GM10266 (cell line): ENCODE results near the gene PPP1R8.

Experiments used
- DNase-seq: peaks from one replicate; pipeline ENCODE4 v3.0.0; 2012; ENCODE audit errors: extremely low spot score
- CTCF ChIP-seq: IDR thresholded peaks from 2 replicates; pipeline ENCODE4 v1.5.1; 2012; ENCODE audit warnings: mild to moderate bottlenecking, low read depth; ENCODE audit not compliant: control insufficient read depth, insufficient read depth; ENCODE audit errors: missing control alignments

Gene PPP1R8

GRCh38 chr1:27858072-27858948 is 27.7 kb downstream of the PPP1R8 start:
- TF ChIP-seq CTCF = peak; percentile 99
- peak; percentile 84 for DNase-seq

- no peak for TF ChIP-seq CTCF
- no peak for DNase-seq
Observed at GRCh38 chr1:27858949-27859576, 28.5 kb downstream of the PPP1R8 start.

GRCh38 chr1:27861436-27861835 is 30.9 kb downstream of the PPP1R8 start:
- TF ChIP-seq CTCF = no peak
- DNase-seq = no peak

GRCh38 chr1:27862004-27862403 is 31.4 kb downstream of the PPP1R8 start:
- no peak for TF ChIP-seq CTCF
- DNase-seq = no peak

GRCh38 chr1:27862671-27863537 is 32.3 kb downstream of the PPP1R8 start:
- no peak for DNase-seq
- no peak for TF ChIP-seq CTCF

GRCh38 chr1:27863538-27863915 is 32.9 kb downstream of the PPP1R8 start:
- no peak for DNase-seq
- TF ChIP-seq CTCF = no peak
